Measurements from ENCODE around the gene PPFIA3. TPM values are rescaled to one million over a fixed set of nuclear protein-coding genes. Genes with fewer than 3 reads are reported as not detected.
A peak's percentile ranks its signal among the peaks of the same experiment; 100 is the strongest.

PPFIA3 gene
- total RNA-seq (2021) (8.3 and 10.1 TPM in 2 replicates), Bru-seq, nascent RNA (percentile 33 among the genes with signal in this experiment), BruChase-seq, experiment 1, labeled RNA remaining after a 2-hour chase (percentile 32 among the genes with signal in this experiment), BruChase-seq, experiment 2, labeled RNA remaining after a 6-hour chase (percentile 41 among the genes with signal in this experiment)
- long read RNA-seq, partial matches to known transcripts = 7 of 17 reads
- long read RNA-seq, other reads (novel, unspliced or antisense) = 7 of 17 reads

GRCh38 chr19:49119411-49120324, at the start of gene PPFIA3:
Gene PPFIA3 (plus strand): TSS chr19:49119544. CDS start chr19:49127874, 8,330 bp downstream.
- TF ChIP-seq EZH2 (IDR thresholded peaks at IDR 0.05; ENCODE audit: low read depth) (0 out of 2 replicates have a peak, but pooled peaks have one; percentile 10), CTCF (conservative IDR thresholded peaks at IDR 0.05) (no peak)
- Histone ChIP-seq H3K79me2 (ENCODE audit: low read depth) (no peaks in the 10 kb centered on the region), H3K4me3 (peak within 1 kb of the TSS; percentile 74), H3K9me2 (ENCODE audit: insufficient read depth) (no peaks in the 10 kb centered on the region), H3K27me3 (ENCODE audit: insufficient read depth, low read depth) (peaks cover 13% of the 10 kb centered on the region), H4K20me1 (ENCODE audit: insufficient read depth) (peaks cover 3% of the 10 kb centered on the region; the same call in 1 of the 2 replicates), H3K4me1 (replicated peaks; ENCODE audit: insufficient read depth) (peaks cover 6% of the 10 kb centered on the region), H3K4me2 (peak within 1 kb of the TSS; percentile 94), H3F3A (ENCODE audit: insufficient read depth, low read depth) (peaks cover 19% of the 10 kb centered on the region), H3K27ac (peak within 1 kb of the TSS; percentile 63), H3K9me3 (ENCODE audit: insufficient read depth, low read depth) (no peaks in the 10 kb centered on the region), H3K36me3 (ENCODE audit: low read depth) (no peaks in the 10 kb centered on the region), H2AFZ (peak within 1 kb of the TSS; percentile 98)
- intact Hi-C loops (cut with micrococcal nuclease; ENCODE audit: unreplicated experiment) = loop anchor here (2.0 kb wide), 2 partner anchors 29 to 45 kb away; no protein-coding TSS in a partner anchor
- ChIA-PET POLR2A (ENCODE audit: unreplicated experiment) (interaction anchor here (0.6 kb wide), 1 partner anchor 36 kb away, joined by 15 read pairs; no protein-coding TSS in a partner anchor), CTCF (interaction anchor here (0.6 to 0.7 kb wide), 2 partner anchors 8 to 179 kb away, joined by 5 read pairs; no protein-coding TSS in a partner anchor)
- no TSS peak for BruUV-seq (replicated peaks)
- DNase-seq = peak in 1 of 2 experiments; percentile 64

- Histone ChIP-seq H3K9me2 (ENCODE audit: insufficient read depth) (no peaks in the 10 kb centered on the region), H2AFZ (no peak overlapping the region), H3K36me3 (ENCODE audit: low read depth) (no peaks in the 10 kb centered on the region), H3K9me3 (ENCODE audit: insufficient read depth, low read depth) (no peaks in the 10 kb centered on the region), H3F3A (ENCODE audit: insufficient read depth, low read depth) (peaks cover 19% of the 10 kb centered on the region; the same call in 1 of the 2 replicates), H4K20me1 (ENCODE audit: insufficient read depth) (no peaks in the 10 kb centered on the region), H3K4me2 (no peak overlapping the region), H3K4me3 (no peak overlapping the region), H3K27me3 (ENCODE audit: insufficient read depth, low read depth) (peaks cover 41% of the 10 kb centered on the region), H3K27ac (no peak overlapping the region), H3K4me1 (replicated peaks; ENCODE audit: insufficient read depth) (peaks cover 10% of the 10 kb centered on the region; the same call in 1 of the 2 replicates), H3K79me2 (ENCODE audit: low read depth) (no peaks in the 10 kb centered on the region)
- intact Hi-C loops (cut with micrococcal nuclease; ENCODE audit: unreplicated experiment) = no loop called here
- DNase-seq = no peak
- POLR2A ChIA-PET (ENCODE audit: unreplicated experiment) = interaction anchor here (0.6 kb wide), 1 partner anchor 77 kb away, joined by 7 read pairs; the partner anchor contains the start of gene RUVBL2
- BruUV-seq (replicated peaks) = no TSS peak
- TF ChIP-seq CTCF (conservative IDR thresholded peaks at IDR 0.05) (no peak), EZH2 (IDR thresholded peaks at IDR 0.05; ENCODE audit: low read depth) (no peak)
- CTCF ChIA-PET = no interaction called here
These were observed 48.9 kb upstream of the PPFIA3 start for GRCh38 chr19:49070416-49070815.

- H3K27ac ChIP-seq = no peak overlapping the region
- peaks cover 10% of the 10 kb centered on the region; the same call in 1 of the 2 replicates for H3K4me1 ChIP-seq (replicated peaks; ENCODE audit: insufficient read depth)
- no peak overlapping the region for H3K4me2 ChIP-seq
- TF ChIP-seq EZH2 (IDR thresholded peaks at IDR 0.05; ENCODE audit: low read depth) = no peak
- no peak for TF ChIP-seq CTCF (conservative IDR thresholded peaks at IDR 0.05)
- intact Hi-C loops (cut with micrococcal nuclease; ENCODE audit: unreplicated experiment) = no loop called here
- DNase-seq = no peak
- H3K36me3 ChIP-seq (ENCODE audit: low read depth) = no peaks in the 10 kb centered on the region
- no peaks in the 10 kb centered on the region for H3K9me3 ChIP-seq (ENCODE audit: insufficient read depth, low read depth)
- no TSS peak for BruUV-seq (replicated peaks)
- ChIA-PET POLR2A (ENCODE audit: unreplicated experiment) (no interaction called here), CTCF (no interaction called here)
- no peaks in the 10 kb centered on the region for H3K79me2 ChIP-seq (ENCODE audit: low read depth)
- H4K20me1 ChIP-seq (ENCODE audit: insufficient read depth) = no peaks in the 10 kb centered on the region
- peaks cover 16% of the 10 kb centered on the region; the same call in 1 of the 2 replicates for H3F3A ChIP-seq (ENCODE audit: insufficient read depth, low read depth)
- H3K4me3 ChIP-seq = no peak overlapping the region
- H3K9me2 ChIP-seq (ENCODE audit: insufficient read depth) = no peaks in the 10 kb centered on the region
- peaks cover 30% of the 10 kb centered on the region for H3K27me3 ChIP-seq (ENCODE audit: insufficient read depth, low read depth)
- no peak overlapping the region for H2AFZ ChIP-seq
These were observed 47.3 kb upstream of the PPFIA3 start for GRCh38 chr19:49071860-49072547.
